ENCODE measurements around the gene PCDHA4.

- TF ChIP-seq JUNB (IDR thresholded peaks at IDR 0.05; ENCODE audit: unreplicated experiment) (no peak), EZH2 (IDR thresholded peaks at IDR 0.05; ENCODE audit: low read depth, unreplicated experiment) (no peak), CTCF (conservative IDR thresholded peaks at IDR 0.05; ENCODE audit: low read depth in 2 of 2) (no peak), CREB1 (CRISPR knock-in tag; IDR thresholded peaks at IDR 0.05; ENCODE audit: low read depth) (no peak), ZNF114 (CRISPR knock-in tag; IDR thresholded peaks at IDR 0.05) (no peak), POLR2AphosphoS5 (IDR thresholded peaks at IDR 0.05; ENCODE audit: low read depth) (no peak), NANOG (IDR thresholded peaks at IDR 0.05; ENCODE audit: borderline replicate concordance) (no peak), REST (IDR thresholded peaks at IDR 0.05; ENCODE audit: unreplicated experiment) (no peak), EZH2phosphoT487 (IDR thresholded peaks at IDR 0.05; ENCODE audit: unreplicated experiment) (no peak)
Observed at GRCh38 chr5:140862441-140863295, 55.8 kb downstream of the PCDHA4 start.

Measured in GM23338 (cell line).